Mucosa of gallbladder (tissue), 1 donor: ENCODE data around the gene TSPAN4. TPM values are rescaled to one million over a fixed set of nuclear protein-coding genes. Genes with fewer than 3 reads are reported as not detected.

Experiments
- DNase-seq: peaks from one replicate; pipeline ENCODE4 v3.0.0-alpha.2; 2020; ENCODE audit warnings: low spot score
- total RNA-seq: library from RNA; stranded (reverse); gene quantifications from one replicate; pipeline ENCODE4 v1.2.1, GENCODE V29; 2021
- donor health status: DM: no; HTN: no; CAD: no.

The TSPAN4 gene
- total RNA-seq, 1 donor from 2014 or later: 34.6 TPM

DNA sequence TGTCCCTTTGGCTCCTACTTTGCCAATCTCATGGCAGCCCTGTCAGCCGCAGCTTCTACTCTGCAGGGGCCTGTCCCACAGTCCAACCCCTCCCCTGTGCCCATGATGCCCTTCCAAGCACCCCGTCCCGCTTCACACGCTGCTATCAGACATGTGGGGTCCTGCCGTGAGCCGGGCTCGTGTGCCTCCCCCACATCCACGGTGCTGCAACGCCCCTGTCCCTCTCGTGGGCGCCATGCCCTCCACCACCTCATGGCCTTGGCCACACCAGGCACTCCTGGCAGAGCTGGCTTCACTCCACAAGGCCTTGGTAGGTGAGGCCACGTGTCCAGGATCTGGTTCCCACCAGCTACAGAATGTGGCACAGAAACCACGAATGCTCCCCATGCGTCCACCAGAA lies 44.9 kb downstream of the TSPAN4 start:
- no peak for DNase-seq

DNA sequence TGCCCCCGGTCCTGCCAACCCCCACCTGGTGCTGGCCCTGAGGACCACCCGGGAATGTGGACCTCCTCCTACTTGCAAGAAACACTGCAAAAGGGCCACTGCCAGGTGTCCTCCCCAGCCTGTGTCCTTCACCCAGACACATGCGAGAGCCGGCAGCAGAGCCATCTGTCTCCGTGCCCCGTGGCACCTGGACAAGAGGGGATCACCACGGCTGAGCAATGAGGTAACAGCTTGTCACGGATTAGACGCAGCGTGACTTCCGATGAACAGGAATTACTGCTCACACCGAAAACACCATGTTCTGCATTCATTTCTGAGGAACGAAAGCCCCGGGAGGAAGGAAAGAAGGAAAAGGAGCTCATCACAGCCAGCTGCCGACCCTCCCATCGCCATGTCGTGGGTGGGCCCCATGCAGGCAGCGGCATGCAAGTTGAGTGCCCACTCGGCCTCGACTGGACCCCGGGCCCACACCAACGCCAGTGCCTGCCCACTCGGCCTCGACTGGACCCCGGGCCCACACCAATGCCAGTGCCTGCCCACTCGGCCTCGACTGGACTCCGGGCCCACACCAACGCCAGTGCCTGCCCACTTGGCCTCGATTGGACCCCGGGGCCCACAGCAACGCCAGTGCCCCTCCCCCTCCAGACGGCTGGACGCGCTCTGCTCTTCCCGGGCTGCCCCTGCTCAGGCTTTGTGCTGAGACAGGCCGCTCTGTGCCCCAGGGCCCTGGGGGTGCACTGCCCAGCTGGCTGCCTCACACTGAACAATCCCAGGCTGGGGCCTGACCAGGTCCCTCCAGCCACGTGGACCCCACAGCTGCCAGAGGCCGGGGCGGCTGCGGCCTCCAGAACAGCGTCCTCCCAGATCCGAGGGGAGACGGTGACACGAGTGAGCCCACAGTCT lies 45.9 kb downstream of the TSPAN4 start:
- no peak for DNase-seq

DNA sequence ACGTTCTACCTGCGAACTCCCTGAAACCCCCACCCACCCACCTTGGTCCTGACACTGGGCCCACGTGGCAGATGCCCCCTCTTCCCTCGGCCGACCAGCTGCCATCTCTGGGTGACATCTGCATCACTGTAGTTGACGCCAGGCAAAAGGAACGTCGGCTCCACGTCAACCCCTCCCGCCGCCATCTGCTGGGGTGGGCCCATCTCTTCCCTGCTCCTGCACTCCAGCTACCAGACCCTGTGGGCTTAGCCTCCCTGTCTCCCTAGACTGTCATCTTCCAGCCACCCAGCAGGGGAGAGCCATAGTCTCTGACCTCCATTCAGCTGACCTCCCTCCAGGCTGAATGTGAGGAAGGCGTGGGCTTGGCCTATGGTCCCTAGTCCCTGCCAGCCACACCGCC lies 46.6 kb downstream of the TSPAN4 start:
- no peak for DNase-seq

DNA sequence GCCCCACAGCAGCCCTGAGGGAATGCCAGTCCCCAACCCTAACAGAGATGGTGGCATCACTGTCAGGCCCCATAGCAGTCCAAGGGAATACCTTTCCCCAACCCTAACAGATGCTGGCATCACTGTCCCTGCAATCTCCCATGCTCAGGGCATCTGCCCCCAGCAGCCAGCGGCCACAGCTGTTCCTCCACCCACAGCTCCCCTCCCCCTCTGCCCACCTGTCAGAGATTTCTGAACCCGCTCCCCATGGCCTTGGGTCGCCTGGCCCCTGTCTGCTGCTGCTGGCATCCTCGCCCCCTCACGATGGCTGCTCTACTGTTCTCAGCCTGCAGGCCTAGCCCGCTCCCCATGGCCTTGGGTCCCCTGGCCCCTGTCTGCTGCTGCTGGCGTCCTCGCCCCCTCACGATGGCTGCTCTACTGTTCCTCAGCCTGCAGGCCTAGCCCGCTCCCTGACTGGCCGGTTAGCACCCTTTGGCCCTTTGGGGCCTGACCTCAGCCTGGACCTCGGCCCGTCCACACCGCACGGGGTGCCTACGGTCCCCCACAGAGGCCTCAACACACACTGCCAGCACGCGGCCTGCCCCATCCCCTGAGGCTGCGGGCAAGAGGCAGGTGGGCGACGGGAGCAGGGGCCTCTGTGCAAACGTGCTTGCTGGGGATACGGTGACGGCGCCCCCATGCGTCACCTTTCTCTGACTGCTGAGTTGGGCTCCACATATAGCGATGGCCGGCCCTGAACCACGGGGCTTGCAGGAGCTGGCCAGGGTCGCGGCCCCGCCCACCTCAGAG lies 47.2 kb downstream of the TSPAN4 start:
- DNase-seq: no peak

DNA sequence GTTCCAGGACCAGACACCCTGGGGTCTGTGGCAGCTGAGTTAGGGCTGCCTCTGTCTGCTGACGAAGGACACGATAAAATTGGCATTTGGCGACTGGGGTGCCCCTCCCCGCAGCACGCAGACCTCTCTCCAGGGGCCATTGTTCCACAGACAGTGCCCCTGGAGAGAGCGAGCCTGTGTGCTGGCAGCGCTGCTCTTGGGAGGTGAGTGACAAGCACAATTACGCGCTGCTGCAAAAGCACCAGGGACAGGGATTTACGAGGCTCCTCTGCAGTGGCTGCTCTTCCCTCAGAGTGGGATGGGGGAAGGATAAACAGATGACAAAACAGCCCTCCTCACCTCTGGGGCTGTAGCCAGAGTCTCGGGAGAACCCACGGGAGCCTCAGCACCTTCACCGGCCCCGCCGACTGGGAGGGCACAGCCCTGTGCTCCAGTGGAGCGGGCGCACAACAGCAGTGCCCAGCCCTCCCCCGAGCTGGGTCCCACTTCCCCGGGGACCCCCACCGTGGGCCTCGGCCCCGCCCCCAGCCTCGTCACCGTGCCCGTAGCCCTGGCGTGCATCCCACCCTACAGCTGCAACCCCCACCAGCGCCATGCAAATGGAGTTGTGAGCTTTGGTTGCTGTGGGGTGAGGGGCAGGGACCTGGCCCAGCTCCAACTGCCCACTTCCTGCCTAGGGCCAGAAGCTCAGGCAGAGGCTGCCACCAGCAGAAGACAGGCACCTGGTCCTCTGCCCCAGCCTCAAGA lies 48.3 kb downstream of the TSPAN4 start:
- no peak for DNase-seq

DNA sequence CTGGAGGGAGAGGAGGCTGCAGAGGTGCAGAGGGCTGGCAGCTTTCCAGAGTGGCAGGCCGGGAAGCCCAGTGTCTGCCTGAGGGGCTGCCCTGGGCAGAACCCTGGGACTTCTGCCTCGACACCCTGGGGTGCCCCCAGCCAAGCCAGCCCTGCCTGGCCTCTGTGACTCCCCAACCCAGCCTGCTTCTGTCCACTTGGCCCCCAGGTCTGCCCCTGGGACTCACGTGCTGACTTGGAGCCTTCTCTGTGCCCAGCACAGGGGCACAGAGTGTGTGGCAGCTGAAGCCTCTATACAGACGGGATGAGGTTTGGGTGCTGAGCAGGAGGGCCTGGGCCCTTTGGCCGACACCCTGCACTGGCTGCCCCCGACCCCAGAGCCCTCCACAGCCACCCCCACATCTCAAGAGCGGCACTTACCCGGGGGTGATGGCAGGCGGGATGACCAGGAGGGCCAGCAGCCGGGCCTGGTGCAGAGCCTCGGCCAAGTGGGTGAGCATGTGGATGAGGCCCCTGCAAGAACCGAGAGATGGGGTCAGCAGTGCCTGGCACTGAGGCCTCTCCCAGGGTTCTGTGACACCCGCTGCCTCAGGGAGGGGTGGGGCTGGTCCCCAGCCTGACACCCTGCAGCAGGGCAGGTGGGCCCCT lies 50.5 kb downstream of the TSPAN4 start:
- DNase-seq: no peak

DNA sequence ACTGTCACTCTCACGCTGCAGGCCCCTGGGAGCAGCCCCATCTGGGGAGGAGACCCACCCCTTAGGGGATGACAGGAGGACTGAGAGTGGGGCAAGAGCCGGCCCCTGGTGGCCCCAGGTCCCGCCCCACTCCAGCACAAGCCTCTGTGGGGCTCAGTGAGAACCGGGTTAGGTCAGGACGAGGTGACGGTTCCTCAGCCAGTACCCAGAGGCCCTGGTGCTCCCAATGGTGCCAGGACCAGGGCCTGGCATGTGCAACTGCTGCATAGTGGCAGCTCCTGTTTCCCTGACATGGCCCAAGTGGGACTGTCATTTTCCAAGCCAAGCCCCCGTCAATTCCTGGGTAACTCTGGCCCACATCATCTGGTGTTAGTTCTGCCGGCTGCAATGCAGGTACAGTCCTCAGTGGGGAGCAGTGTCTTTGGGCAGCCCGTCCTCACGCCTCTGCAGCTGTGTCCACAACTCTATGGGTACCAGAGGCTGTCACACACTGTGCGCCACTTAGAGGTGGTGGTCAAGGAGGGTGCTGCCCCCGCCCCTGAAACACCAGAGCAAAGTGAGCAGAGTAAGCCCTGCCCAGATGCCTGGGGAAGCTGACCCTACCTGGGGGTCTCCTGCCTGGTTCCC lies 52.0 kb downstream of the TSPAN4 start:
- DNase-seq: no peak

DNA sequence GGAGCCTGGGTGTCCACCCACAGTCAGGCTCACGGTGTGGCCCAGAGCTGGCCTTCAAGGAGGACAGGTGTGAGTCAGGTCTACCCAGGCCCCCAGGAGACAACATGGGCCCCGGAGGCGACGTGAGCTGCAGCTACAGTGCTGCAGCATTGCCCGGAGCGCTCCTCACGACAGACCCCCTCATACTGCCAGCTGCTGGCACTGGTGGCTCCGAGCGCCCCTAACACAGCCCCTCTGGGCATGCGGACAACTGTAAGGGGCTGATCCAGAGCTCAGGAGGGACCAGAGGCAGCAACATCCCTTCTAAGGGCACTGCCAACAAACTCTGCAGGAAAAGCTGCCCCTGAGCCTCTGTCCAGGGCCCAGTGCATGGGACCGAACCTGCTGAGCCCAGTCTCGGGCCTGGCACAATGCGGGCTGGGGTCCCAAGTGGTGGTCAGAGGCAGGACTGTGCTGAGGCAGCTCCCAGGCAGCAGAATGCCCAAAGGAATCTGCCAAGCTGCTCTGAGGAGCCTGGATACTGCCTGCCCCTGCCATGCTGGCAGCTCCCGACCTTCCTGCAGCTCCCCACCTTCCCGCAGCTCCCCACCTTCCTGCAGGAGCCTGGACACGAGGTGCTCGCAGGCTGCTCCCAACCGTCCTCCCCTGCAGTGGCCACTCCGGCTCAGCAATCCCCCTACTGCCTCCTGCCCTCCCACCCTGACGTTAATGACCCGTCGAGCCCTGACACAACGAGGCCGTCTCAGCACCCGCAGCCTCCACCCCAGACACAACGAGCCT lies 52.9 kb downstream of the TSPAN4 start:
- no peak for DNase-seq

DNA sequence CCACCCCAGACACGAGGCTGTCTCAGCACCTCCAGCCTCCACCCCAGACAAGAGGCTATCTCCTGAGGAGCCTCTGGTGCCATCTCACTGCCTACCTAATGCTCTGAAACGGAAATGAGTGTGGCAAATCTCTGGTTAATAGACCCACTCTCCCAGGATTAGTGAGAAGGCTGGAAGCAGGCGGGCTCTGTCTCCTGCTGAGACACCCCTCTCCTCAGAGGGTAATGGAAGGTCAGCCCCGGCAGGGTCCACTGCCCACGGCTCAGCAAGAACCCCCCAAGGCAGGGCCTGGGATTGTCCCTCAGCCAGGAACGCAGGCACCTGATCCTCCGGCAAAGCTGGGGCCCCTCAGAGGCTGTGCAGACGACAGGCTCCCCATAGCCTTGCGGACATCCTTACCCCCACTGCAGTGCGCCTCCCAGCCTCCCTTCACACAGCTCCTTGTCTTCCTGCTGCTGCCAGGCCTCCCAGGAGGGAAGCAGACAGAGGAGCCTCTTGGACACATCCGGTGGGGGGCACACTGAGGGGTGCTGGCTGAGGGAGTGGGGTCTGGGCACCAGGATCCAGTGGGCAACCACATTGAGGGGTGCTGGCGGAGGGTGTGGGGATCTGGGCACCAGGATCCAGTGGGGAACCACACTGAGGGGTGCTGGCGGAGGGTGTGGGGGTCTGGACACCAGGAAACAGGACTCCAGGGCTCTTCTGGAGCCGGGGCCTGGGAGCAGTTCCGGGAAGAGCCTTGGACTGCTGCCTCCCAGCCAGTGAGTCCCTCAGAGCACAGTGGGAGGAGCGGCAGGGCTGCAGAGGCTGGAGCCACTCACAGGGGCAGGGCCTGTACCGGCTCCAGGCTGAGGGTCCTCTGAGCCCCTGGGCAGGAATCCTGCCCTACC lies 54.8 kb downstream of the TSPAN4 start:
- DNase-seq: no peak

DNA sequence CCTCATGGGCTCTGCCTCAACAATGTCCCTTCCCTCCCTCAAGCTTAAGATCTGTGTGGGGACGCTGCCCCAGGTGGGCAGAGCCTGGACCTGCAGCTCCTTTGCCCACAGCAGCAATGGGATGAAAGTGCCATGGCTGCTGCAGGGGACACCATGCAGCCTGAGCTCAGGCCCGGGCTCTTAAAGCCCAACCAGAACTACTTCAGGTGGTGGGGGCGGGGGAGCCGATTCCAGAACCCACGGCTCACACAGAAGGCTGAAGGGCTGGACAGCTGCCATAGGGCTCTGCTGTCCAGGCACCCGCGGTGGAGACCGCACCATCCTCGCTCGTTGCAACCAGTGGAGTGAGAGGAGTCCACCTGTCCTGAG lies 55.5 kb downstream of the TSPAN4 start:
- DNase-seq: no peak

DNA sequence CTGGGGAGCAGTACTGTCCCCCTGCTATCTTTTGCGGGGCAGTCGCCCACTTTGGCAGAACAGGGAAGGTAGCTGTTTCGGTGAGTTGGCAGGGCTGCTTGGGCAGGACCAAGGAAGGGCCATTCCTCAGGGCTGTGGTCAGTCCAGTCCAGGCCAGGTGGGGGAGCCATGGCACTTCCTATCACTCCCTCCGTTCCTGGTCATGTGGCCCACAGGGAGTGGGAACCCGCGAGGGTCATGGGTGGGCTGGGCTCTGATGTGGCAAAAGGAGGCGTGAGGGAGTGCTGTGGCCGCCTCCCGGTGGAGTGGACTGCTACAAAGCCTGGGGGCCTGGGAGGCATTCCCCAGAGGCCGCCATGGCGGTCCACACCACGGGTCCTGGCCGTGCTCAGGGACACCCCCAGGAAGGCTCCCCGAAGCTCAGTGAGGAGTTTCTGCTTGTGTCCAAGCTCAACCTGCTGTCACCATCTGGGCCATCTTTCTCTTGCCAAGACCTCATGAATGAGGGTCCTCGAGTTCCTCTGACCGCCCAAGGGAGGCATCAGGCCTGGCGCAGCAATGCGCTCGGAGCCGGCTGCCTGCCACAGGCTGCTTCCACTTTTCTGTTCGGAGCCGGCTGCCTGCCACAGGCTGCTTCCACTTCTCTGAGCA lies 56.0 kb downstream of the TSPAN4 start:
- no peak for DNase-seq

DNA sequence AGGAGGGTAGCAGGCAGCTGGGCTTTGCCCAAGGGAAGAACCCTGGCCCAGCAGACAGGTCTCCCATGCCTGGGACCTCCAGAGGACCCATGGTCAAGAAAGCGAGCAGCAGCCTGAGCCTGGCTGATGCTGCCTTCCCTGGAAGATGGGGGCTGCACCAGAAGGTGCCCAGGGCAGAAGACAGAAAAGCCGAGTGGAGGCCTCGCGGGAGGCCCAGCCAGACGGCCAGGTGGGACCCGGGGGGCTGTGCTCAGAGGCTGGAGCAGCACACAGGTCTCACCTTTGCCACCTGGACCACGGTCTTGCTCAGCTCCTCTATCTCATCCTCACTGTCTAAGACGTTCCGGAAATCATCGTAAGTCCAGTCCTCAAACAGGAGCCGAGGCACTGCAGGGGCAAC lies 57.1 kb downstream of the TSPAN4 start:
- DNase-seq: no peak

DNA sequence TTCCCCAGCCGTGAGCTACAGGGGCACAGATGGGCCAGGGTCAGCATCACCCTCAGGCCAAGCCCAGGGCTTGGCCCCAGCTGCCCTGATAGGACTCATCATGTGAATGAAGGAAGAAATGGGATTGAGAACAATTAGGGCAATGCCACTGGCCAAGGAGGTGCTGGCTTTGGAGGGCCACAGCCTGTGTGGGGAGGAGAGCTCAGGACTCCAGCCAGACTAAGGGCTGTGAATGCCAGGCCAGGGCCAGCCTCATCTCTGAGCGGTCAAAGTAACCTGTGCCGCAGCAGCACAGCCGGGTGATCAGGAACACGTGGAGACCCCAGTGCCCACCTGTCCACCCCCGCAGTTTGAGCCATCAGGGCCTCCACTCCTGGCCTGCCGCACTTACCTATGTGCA lies 57.9 kb downstream of the TSPAN4 start:
- DNase-seq: no peak

DNA sequence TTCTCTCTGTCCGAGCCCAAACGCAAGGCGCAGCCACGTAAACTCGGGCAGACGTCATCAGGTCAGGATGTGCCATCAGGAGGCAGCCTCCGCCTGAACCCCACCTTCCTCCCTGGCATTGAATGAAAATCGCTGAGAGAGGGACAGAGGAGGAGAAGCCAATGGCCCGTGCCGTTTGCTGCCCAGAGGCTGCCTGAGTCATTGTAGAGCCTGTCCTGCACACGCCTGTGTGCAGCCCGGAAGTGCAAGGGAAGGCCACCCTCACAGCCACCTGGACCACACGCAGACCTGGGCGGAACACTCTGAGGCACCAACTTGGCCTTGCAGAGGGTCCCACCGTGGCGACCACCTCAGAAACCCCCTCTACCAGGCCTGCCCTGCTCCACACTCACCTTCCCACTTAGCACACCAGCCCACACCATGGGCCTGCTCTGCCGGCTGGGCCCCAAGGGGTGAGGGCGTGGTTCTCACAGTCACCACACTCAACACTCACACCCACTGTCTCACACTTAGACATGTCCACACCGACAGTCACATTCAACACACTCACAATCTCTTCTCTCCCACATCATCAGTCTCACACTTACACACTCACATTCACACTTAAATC lies 58.9 kb downstream of the TSPAN4 start:
- no peak for DNase-seq

DNA sequence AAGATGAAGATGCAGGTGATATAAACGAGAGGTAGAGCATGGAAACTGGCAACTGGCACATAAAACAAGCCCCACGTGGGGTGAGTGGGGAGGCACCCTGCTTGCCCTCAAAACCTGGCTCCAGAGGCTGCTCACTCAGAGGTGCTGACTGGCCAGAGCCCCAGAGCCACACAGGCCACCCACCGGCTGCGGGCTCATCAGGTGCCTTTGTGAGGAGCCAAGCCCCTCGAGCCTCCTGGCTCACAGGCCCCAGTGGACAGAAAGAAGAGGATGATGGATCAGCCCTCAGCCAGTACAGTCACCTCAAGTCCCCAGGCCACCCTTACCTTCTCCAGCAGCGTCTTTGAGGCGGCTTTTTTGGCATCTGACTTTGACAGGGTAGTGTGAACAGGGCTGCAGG lies 61.7 kb downstream of the TSPAN4 start:
- DNase-seq: no peak

DNA sequence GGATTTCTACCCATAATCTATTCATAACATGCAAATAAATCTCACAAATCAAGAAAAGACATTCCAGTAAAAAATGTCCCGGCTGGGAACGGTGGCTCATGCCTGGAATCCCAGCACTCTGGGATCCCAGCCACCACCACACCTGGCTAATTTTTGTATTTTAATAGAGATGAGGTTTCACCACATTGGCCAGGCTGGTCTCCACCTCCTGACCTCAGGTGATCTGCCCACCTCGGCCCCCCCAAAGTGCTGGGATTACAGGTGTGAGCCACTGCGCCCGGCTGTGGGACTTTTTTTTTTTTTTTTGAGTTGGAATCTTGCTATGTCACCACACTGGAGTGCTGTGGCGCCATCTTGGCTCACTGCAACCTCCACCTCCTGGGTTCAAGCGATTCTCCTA lies 63.3 kb downstream of the TSPAN4 start:
- DNase-seq: no peak

DNA sequence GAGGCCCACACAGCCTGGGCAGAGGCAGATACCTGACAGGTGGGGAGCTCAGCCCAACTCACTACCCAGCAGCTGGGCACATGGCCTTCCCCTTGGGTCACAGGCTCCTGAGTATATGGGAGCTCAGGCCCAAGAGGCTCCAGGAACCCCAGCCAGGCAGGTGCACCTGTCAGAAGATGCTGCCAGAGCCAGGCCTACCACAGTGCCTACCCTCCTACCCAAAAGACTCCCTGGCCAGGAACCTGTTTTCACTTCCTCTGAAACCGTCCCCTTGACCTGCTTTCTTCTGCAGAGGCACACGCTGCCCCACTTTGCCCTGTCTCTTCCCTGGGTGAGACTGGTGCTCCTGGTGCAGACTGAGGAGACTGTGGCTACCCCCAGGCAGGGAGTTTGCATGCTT lies 65.0 kb downstream of the TSPAN4 start:
- DNase-seq: no peak

DNA sequence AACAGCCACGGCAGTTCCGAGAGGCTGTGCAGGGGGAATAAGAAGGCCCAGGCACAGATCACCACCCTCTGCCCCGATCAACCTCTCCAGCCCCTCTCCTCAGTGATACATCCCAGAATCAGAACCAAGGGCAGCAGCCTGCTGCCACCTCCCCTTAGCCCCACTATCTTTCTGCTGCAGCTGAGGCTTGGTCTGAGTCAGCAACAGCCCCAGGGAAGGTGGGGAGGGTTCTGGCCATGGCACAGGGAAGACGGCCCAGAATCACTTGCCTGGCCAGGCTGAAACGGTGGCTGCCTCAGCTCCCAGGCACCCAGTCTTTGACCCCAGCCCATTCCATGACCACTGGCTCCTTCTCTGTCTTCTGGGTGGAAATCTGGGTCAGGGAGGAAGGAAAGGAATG lies 65.6 kb downstream of the TSPAN4 start:
- no peak for DNase-seq

DNA sequence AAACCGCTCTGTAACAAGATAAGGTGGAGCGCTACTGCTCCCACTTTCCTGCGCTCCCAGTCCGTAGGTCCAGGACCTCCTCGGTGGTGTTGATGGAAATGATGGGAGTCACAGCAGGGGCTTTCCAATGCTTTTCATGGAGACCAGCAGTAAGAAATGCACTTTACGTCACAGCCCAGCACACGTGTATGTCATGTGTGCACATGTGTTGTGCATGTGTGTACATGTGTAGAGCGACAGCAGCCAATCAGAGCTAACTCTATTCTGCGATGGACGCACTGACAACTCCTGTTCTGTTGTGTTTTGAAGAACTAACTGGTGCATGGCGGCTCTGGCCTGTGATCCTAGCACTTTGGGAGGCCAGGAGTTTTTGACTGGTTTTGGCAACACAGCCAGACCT lies 66.8 kb downstream of the TSPAN4 start:
- DNase-seq: no peak
